Subcutaneous adipose tissue (tissue), 4 donors: ENCODE measurements around the gene INVS. TPM values are rescaled to one million over a fixed set of nuclear protein-coding genes. Genes with fewer than 3 reads are reported as not detected.

Experiments used
- CTCF ChIP-seq: fragments of 450-650 bp; IDR thresholded peaks from one replicate; pipeline ENCODE4 v1.5.1; 2016; ENCODE audit warnings: low read depth, mild to moderate bottlenecking, control low read depth, antibody characterized with exemption, moderate library complexity
- total RNA-seq, 4 donors: library from RNA; depleted of rRNA; stranded (reverse); fragments of >200 nt; gene quantifications; one replicate each; pipeline ENCODE4 v1.1.0, GENCODE V29; 2016

The INVS gene
- total RNA-seq, 4 donors from 2014 or later: 33.0 to 36.4 (median 35.9) TPM

- no peak for TF ChIP-seq CTCF
Measured at GRCh38 chr9:100227636-100228035, 128.6 kb downstream of the INVS start.

GRCh38 chr9:100228352-100228869 lies 129.4 kb downstream of the INVS start:
- no peak for TF ChIP-seq CTCF

- TF ChIP-seq CTCF: no peak
Measured at GRCh38 chr9:100229136-100229535, 130.1 kb downstream of the INVS start.

GRCh38 chr9:100229561-100229960 lies 130.5 kb downstream of the INVS start:
- TF ChIP-seq CTCF: no peak

GRCh38 chr9:100240512-100240911 lies 141.5 kb downstream of the INVS start:
- TF ChIP-seq CTCF: no peak

- no peak for TF ChIP-seq CTCF
Measured at GRCh38 chr9:100267211-100267610, 168.2 kb downstream of the INVS start.

- no peak for TF ChIP-seq CTCF
Measured at GRCh38 chr9:100268271-100268670, 169.2 kb downstream of the INVS start.
